Testis (tissue), 3 donors: ENCODE results near the gene GAS2L3. TPM values are rescaled to one million over a fixed set of nuclear protein-coding genes. Genes with fewer than 3 reads are reported as not detected.

Source experiments
- DNase-seq: peaks from one replicate; pipeline ENCODE4 v3.0.0-alpha.2; 2019
- H3K27ac ChIP-seq, 2 donors: fragments of 200-600 bp; sonication (generic); one replicate each; pipeline ENCODE4 v1.5.1; 2019
- H3K27me3 ChIP-seq: fragments of 200-600 bp; sonication (generic); one replicate; pipeline ENCODE4 v1.5.1; 2019
- H3K36me3 ChIP-seq: fragments of 200-600 bp; sonication (generic); one replicate; pipeline ENCODE4 v1.5.1; 2017; ENCODE audit warnings: low read depth; ENCODE audit errors: missing control alignments
- H3K4me1 ChIP-seq: fragments of 200-600 bp; sonication (generic); one replicate; pipeline ENCODE4 v1.5.1; 2019
- H3K4me3 ChIP-seq, 2 donors: fragments of 200-600 bp; sonication (generic); one replicate each; pipeline ENCODE4 v1.5.1; 2017 to 2019
- H3K9me3 ChIP-seq: fragments of 200-600 bp; sonication (generic); one replicate; pipeline ENCODE4 v1.5.1; 2017
- POLR2A ChIP-seq: fragments of 450-650 bp; IDR thresholded peaks from one replicate; pipeline ENCODE4 v1.6.1; 2017; ENCODE audit warnings: antibody characterized with exemption, mild to moderate bottlenecking, moderate library complexity
- WGBS, 2 donors: methylation state at CpG; one replicate each; pipeline ENCODE4 v1.1.5; 2018; 5-methylcytosine and 5-hydroxymethylcytosine counted together
- intact Hi-C: fragments of 100-400 bp; cut with DNase I; formaldehyde crosslinking; loops from one replicate; pipeline ENCODE4 v1.15.1; 2023; ENCODE audit warnings: low total_unique reads
- polyA plus RNA-seq: library from polyadenylated mRNA; stranded (reverse); fragments of 350-450 nt; fragmentation: Illumina TruSeq; extraction: RNeasy Lipid Tissue Mini Kit (QIAGEN cat#74804); gene quantifications from one replicate; pipeline ENCODE4 v1.2.3, GENCODE V29; 2014; ENCODE audit warnings: low read depth, low replicate concordance; ENCODE audit not compliant: insufficient read depth
- total RNA-seq, 2 donors: library from RNA; depleted of rRNA; stranded (reverse); fragments of >200 nt; gene quantifications; one replicate each; pipeline ENCODE4 v1.2.3, GENCODE V29; 2016
- TF ChIP-seq, protein P1 (sequence below), 3 experiments: fragments of 450-650 bp in 2 of 3; fragments of 200-600 bp in 1 of 3; sonication (generic) in 1 of 3; IDR thresholded peaks; one replicate each; pipeline ENCODE4 v1.5.1; 2016 to 2019; ENCODE audit warnings: antibody characterized with exemption in 3 of 3, mild to moderate bottlenecking in 2 of 3, moderate library complexity in 1 of 3

GAS2L3 gene
- total and polyA plus RNA-seq, 3 donors from 2014 or later: 9.7 to 11.8 (median 10.4) TPM

DNA sequence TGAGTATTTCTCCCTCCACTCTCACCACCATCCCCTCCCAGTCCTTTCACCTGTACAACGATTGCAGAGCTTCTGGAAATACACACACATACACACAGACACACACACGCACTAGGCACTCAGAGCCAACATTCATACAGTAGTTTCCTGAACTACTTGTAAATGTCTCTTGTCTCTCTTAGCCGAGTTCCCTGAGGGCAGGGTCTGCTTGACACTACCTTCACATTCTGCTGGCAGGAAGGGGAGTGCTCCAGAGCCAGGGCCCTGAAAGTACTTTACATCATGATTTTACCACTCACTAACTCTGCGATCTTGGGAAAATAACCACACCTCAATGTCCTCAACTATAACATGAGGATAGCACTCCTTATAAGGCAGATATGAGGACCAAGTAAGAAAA, 82.7 kb downstream of the GAS2L3 start:
- Histone ChIP-seq H3K4me3 (no peak overlapping the region), H3K27ac (no peak overlapping the region), H3K36me3 (no peaks in the 10 kb centered on the region), H3K27me3 (no peaks in the 10 kb centered on the region), H3K4me1 (no peaks in the 10 kb centered on the region), H3K9me3 (no peaks in the 10 kb centered on the region)
- TF ChIP-seq POLR2A: no peak
- TF ChIP-seq, protein P1, sequence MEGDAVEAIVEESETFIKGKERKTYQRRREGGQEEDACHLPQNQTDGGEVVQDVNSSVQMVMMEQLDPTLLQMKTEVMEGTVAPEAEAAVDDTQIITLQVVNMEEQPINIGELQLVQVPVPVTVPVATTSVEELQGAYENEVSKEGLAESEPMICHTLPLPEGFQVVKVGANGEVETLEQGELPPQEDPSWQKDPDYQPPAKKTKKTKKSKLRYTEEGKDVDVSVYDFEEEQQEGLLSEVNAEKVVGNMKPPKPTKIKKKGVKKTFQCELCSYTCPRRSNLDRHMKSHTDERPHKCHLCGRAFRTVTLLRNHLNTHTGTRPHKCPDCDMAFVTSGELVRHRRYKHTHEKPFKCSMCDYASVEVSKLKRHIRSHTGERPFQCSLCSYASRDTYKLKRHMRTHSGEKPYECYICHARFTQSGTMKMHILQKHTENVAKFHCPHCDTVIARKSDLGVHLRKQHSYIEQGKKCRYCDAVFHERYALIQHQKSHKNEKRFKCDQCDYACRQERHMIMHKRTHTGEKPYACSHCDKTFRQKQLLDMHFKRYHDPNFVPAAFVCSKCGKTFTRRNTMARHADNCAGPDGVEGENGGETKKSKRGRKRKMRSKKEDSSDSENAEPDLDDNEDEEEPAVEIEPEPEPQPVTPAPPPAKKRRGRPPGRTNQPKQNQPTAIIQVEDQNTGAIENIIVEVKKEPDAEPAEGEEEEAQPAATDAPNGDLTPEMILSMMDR (IDR thresholded peaks at IDR 0.05): no peak
- intact Hi-C loops: no loop called here
- 55 to 70% methylated on average over 4 of the region's 4 CpGs for WGBS, 2 donors
- DNase-seq: no peak

DNA sequence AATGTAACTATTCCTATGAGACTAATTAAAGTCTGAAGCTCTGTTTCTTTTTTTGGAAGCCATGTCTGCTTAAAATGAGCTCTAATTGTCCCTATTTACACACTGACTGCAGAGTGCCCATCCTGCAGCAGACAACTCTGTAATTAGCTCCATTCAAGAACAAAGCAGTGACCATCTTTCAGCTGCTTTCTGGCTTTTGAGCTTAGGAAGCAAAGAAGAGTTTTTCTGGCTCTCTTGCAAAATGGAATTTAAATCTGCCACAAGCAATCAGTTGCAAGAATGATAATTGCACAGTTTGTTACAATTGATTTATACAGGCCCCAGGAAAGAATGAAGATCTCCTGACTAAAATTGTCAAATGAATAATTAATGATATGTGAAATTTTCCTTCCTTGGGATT, 83.4 kb downstream of the GAS2L3 start:
- intact Hi-C loops: no loop called here
- no peaks in the 10 kb centered on the region for H3K4me1 ChIP-seq
- no peak for DNase-seq
- H3K4me3 ChIP-seq: no peak overlapping the region
- H3K27ac ChIP-seq: no peak overlapping the region
- no peaks in the 10 kb centered on the region for H3K36me3 ChIP-seq
- H3K9me3 ChIP-seq: no peaks in the 10 kb centered on the region
- no peak for TF ChIP-seq POLR2A
- TF ChIP-seq, protein P1 (IDR thresholded peaks at IDR 0.05): no peak
- H3K27me3 ChIP-seq: no peaks in the 10 kb centered on the region

DNA sequence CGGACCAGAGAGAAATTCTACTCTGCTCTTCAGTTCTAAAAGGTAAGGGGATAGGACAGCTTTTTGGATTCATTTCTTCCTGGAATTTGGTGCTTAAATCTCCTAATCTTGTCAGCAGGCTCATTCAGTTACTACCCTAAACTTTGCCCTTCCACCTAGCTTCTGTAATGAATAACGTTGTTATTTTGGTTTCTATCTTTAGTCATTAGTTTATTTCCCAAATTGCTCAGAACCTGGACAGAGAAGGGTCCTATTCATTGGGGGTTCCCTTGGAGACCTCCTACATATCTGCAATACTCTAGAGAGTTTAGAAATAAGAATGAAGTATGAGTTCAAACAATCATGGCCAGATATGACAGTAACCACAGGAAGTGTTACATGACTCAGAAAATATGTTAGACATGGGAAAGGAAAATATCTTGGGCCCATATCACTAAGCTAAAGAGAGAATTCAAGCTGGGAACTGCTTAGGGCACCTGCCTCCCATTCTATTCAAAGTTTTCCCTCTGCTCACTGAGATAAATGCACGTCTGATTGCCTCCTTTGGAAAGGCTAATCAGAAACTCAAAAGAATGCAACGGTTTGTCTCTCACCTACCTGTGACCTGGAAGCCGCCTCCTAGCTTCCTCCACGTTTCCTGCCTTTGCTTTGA, 87.9 kb downstream of the GAS2L3 start:
- TF ChIP-seq, protein P1 (IDR thresholded peaks at IDR 0.05): no peak
- TF ChIP-seq POLR2A: no peak
- WGBS, 2 donors: 58 to 66% methylated on average over 6 of the region's 6 CpGs

DNA sequence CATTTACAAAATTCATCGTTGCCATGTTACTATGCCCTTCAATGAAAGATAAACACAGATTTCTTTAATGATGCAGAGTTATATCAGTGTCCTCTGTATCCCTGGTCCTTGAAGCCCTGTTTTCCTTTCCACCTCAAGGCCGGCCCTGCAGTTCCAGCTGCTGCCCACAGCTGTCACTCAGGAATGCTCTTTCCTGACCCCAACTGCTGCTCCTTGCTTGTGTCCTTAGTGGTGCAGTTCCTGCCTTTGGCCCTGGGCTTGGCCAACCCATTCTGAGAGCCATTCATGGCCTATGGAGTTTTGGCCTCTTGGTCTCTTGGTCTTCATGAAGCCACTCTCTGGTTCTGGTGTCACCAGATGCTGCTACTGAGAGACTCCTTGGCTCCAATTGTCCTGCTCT, 93.1 kb downstream of the GAS2L3 start:
- Histone ChIP-seq H3K4me1 (no peaks in the 10 kb centered on the region), H3K36me3 (no peaks in the 10 kb centered on the region), H3K27ac (no peak overlapping the region), H3K27me3 (no peaks in the 10 kb centered on the region), H3K9me3 (no peaks in the 10 kb centered on the region), H3K4me3 (no peak overlapping the region)
- no peak for TF ChIP-seq POLR2A
- TF ChIP-seq, protein P1 (IDR thresholded peaks at IDR 0.05): no peak
- intact Hi-C loops: no loop called here
- WGBS, 2 donors: 35 to 61% methylated on average over 2 of the region's 2 CpGs
- no peak for DNase-seq

More for the DNA sequence above, 87.9 kb downstream of the GAS2L3 start:
- no peaks in the 10 kb centered on the region for H3K36me3 ChIP-seq
- H3K9me3 ChIP-seq: no peaks in the 10 kb centered on the region
- H3K27me3 ChIP-seq: no peaks in the 10 kb centered on the region
- no peak overlapping the region for H3K4me3 ChIP-seq
- intact Hi-C loops: no loop called here
- no peak overlapping the region for H3K27ac ChIP-seq
- DNase-seq: no peak
- H3K4me1 ChIP-seq: no peaks in the 10 kb centered on the region

DNA sequence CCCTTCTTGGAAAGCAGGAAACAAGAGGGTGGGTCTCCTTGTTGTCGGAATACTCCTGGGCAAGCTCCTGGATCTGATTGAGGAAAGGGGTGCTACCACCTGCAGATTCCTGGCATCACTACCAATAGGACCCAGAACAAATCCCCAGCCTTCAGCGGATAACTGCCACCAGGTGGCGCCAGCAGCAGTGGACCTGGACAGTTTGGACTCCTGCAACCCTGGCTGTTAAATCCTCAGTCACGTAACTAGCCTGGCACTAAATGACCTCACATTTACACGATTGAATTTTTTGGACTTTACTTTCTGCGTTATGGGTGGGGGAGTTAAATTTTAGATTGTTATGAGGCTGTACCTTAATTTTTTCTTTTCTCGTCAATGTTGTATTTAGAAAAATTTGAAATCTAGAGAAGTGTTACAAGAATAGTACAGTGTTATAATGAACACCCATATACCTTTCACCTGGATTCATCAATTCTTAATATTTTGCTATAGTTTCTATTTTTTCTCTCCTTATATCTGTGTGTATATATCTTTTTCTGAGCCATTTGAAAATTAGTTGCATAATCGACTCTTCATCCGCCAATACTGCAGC, 95.6 kb downstream of the GAS2L3 start:
- intact Hi-C loops: no loop called here
- 36 to 39% methylated on average over 9 of the region's 9 CpGs for WGBS, 2 donors

More for the DNA sequence above, 95.6 kb downstream of the GAS2L3 start:
- TF ChIP-seq, protein P1 (IDR thresholded peaks at IDR 0.05): peak in 2 of 3 experiments; percentile 47 to 83
- no peak for TF ChIP-seq POLR2A
- no peak overlapping the region for H3K27ac ChIP-seq
- no peaks in the 10 kb centered on the region for H3K36me3 ChIP-seq
- no peaks in the 10 kb centered on the region for H3K27me3 ChIP-seq
- H3K9me3 ChIP-seq: no peaks in the 10 kb centered on the region
- peak; percentile 90 for DNase-seq
- H3K4me3 ChIP-seq: no peak overlapping the region
- no peaks in the 10 kb centered on the region for H3K4me1 ChIP-seq
